Skin of body (tissue), 2 donors: ENCODE measurements around the gene GPC6. TPM values are rescaled to one million over a fixed set of nuclear protein-coding genes. Genes with fewer than 3 reads are reported as not detected.

ENCODE experiments used
- DNase-seq: peaks from one replicate; lab custom pipeline; 2025; lab: John Stamatoyannopoulos, UW
- total RNA-seq: library from RNA; depleted of rRNA; stranded (reverse); fragments of >200 nt; gene quantifications from one replicate; pipeline ENCODE4 v1.2.3, GENCODE V29; 2014

The GPC6 gene
- total RNA-seq, 1 donor from 2014 or later = 10.9 TPM

DNA sequence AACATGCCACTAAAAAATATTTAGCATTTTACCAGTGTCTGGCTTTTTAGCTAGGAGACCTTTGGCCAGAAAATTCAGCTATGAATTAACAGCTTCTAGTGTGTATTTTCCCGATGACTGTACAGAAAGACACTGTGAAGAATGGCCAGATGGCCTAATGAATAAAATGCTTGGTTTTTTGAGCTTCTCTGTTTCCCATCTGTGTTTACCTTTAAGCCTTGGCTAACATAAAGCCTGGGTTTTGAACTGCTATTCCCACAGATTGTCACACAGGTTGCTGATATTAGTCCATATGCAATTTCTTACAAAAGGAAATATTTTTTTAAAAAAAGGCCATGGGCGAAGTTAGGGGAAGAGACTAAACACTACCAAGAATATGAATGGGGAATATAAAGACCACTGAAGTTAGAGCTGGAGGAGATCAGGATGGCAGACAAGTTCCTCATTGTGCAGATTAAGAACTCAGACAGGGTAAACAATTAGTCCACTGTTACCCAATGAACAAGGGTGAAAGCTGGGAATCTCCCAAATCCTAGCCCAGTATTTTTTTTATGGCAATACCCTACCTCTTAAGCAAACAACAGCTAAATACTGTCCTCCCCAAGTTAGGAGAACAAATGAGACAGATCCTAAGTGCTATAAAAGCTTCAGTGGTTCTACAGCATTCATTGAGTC, 1157.8 kb downstream of the GPC6 start:
- DNase-seq = no peak

DNA sequence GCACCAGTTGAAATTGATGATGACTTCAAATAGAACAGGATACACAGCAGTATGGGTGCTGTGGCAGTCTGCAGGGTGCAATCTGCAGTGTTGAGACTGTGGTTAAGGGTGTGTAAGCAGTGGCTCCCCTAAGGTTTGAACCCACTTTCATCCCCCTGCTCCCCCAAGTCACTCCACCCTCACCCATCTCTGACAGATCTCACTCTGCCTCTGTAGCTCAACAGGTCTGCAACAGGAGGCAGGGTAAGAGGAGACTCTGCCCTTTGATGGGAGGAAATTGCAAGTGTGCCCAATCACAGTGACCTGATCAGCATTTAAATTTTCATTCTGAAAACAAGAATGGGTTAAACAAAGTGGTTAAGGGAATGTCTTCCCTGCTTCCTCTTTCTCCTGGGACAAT, 1160.4 kb downstream of the GPC6 start:
- no peak for DNase-seq

DNA sequence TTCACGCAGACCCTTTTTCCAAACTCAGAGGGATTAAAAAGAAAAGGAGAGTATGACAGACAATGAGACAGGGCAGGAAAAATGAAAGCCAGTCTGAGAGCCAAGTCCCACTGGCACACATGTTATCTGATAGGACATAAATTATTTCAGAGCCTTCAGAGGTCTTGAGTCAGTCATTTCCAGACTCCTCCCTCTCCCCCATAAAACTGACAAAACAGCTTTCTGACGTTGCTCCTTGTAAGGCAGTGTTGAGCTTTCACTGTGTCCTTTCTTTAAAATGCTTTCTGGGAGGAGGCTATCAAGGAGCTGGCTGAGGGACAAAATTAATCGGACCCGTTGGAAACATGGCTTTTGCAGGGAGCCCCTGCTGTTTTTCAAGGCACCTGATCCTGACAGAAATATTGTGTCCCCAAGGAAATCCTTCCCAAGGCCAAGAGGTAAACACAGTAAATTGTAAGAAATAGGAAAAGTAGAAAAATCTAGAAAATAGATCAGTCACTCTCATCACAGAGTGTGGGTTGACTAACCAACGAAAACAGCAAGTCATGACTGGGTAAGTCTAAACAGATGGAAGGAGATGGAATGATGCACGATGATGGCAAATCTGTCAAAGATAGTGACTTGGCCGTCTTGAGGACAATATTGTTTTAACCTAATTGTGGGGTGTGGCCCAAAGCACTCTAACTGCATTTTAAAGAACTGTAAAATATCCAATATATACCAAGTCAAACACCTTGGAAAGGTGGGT, 1163.2 kb downstream of the GPC6 start:
- DNase-seq = no peak

DNA sequence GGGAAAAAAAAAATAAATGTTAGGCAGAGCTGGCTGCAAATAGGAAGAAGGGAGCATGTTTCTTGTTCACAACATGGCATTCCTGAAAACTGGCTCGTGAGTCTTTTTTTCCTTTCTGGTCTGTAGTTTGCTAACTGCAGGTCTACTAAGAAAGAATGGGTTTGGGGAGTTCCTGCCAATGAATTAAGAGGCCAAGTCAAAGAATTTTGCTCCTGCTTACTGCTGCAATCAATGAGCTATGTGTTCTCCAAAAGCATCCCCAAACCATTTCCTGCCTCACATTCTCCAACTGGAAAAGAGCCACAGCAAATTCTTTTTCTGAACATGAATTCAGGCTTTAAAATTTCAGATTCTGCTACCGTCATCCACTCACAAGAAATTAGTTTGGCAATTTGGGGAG, 1164.3 kb downstream of the GPC6 start:
- peak; percentile 7 for DNase-seq

DNA sequence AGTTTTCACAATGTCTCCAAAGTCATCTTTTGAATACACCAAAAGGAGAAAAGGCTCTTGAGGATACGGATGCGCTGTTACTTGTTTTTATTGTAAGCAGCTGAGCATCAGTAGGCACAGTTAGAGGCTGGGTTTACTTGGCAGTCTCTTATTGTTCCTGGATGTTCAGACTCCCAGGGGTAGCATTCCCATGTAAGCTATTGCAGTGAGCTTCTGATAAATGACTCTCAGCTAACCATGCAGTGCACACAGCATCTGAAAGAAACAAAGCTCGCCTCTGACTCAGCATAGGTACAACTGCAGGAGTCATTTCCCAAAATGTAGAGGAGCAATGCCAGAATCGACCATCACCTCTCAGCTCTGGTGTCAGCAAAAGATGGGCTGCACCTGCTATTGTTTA, 1168.1 kb downstream of the GPC6 start:
- DNase-seq = no peak

DNA sequence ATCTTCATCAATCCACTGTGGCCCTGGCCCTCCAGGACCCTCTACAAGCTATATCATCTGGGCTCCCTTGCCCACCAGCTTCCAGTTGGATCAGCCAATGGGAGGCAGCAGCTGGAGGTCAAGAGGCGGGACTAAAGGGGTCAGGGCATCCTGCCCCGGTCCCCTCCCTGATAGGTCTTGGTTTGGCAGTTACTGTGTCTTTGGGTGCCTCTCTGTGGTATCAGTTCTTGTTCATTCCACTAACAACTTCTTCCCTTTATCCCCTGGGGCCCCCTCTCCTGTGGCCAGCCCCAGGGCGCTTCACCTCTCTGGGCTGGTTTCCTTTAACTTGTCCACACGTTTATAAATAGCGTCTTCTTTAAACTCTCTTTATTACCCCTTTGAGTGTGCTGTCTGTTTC, 1169.3 kb downstream of the GPC6 start:
- no peak for DNase-seq

DNA sequence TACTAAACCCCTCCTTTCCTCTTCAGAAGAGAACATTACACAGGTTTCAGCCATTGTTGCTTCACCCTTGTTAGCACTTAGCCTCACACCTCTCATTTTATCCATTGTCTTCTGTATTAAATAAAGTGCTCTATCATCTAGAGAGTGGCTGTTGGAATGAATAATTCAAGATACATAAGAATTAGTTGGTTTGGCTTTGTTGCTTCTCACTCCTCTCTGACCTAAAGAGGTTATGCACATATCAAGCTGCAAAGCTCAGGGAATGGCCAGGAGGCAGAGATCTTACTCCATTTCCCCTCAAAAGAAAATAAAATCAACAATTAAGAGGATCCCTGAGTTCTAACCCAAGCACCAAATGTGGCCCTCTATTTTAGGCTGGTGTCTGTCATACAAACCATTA, 1173.2 kb downstream of the GPC6 start:
- DNase-seq = no peak

DNA sequence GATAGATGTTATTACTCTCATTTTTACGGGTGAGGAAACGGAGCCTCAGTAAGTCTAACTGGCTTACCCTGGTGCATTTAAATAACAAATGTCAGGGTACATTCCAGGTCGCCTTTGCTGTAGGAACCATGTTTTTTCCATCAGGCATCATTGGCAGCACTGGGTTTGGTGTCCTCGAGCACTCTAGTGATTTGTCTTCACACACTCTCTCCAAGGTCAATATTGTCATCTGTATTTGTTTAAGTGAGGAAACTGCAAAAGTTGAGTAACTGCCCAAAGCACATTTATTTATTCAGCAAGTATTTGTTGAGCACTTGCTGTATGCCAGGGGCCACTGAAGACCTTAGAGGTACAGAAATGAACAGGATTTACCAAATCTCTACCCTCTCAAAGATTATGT, 1174.3 kb downstream of the GPC6 start:
- DNase-seq = no peak

DNA sequence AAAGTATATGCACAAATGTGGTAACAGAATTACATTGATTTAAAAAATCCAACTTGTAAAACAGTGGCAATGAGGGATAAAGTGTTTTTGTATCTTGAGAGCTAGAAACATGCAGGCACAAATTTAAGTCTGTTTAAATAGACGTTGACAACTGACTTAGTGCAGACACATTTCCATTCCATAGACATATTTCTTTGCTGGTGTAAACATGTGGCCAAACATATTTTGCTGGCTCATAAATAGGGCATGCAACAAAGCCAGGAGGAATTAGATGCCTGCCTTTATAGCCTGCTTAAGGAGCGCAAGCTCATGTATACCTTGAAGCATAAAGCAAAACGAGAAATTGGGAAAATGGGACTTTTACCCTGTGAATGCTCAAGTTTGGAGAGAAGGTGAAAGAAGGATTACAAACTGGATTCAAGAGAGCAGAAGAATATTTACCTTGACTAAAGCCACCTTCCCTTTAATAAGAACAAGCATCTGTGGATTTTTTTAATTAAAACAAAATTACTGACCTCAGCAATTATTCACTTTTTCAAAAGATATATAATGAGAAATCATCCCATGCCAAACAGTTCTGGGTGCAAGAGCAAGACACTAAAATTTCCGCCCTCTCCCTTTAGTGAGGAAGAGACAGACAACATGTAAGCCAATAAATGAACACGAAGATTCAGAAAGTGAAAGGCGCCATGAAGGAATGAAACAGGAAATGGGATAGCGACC, 1181.9 kb downstream of the GPC6 start:
- DNase-seq = no peak

DNA sequence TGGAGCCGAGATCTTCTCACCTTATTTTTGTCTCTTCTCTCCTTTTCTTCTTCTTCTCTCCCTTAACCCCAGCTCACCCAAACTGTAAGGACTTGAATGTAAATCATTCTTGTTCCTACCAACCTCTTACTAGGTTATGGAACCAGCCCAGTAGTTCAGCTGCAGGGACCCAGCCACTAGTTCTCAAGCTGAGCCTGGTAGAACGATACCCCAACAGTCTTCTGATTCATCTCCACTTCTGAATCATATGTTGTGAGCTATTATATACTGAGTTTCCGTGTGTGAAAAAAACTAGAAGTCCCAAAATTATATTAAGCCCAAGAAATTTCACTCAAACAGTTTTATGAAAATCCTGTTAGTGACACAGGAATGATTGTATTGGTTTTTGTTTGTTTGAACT, 1185.1 kb downstream of the GPC6 start:
- no peak for DNase-seq

DNA sequence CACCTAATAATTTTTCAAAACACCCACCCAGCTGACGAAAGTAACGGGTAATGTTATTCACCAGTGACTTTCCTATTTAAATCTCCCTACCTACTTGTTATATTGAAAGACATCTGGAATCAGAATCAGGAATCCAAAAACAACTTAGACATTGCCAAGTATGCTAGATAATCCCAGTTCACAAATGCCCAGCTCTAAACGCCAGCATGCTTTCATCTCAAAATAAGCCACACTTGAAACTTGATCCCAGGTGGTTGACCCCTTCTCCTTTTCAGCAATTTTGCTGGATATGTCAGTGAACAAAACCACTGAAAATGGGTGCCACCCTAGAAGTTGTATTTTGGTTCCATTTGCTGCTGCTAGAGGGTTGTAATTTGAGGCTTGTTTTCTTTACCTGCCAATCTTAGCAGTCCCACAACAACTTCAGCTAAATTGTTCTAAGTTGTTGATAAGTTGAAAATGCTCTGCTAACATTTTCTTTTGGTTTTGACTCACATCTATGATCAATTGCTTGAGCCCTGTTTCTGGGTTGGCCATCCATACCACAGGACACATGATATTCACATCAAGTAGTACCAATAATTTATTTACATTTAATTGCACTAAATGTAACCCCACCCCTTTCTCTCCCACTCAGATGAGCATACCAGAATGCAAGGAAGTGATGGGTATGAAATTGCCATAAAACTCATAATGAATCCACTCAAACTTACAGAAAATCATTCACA, 1186.4 kb downstream of the GPC6 start:
- DNase-seq = no peak

DNA sequence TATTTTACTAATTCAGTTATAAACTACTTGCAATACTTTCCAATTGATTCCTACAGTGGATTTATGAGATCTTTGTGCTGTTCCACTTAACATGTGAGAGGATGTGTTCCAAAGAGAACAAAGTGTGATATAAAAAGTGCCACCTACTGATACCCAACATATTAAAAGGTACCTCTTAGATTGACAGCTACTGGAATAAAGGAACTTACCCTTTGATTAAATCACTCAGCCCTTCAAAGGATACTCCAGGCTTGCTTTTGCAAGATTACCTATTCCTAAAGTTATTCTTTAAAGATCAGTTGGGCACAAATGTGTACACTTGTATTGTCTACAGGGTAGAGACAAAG, 1187.0 kb downstream of the GPC6 start:
- DNase-seq = no peak

DNA sequence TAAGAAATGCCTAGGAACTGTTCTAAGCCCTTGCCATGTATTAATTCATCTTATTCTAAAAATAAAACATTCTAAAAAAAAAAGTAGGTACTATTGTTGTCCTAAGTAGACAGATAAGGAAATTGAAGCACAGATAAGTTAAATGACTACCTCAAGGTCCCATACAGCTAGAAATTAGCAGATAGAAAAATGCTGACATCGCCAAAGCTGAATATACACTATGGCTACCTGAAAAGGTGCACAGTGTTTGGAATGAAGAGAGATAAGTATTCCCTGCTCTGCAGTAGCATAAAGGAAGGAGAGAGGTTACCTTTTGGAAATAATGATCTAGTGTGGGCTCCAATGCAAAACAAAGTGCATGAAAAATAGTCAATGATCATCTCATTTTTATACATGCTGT, 1187.5 kb downstream of the GPC6 start:
- no peak for DNase-seq

DNA sequence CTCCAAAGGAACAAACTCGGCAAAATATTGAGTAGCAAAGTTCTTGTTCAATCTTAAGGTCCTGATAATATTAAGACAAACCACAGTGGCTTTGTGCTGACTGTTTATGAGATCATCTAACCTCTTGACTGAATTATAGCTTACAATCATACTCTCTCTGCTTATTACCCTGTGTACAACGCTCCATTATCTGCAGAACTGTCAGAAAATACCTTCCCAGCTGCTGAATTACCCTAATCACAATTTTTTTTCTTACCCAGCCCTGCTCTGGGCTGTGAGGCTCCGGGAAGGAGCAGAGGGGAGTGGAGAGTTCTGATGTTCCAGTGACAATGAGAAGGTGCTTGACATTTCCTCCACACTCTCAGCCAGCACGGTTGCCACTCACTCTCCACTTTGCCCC, 1188.1 kb downstream of the GPC6 start:
- DNase-seq = no peak

DNA sequence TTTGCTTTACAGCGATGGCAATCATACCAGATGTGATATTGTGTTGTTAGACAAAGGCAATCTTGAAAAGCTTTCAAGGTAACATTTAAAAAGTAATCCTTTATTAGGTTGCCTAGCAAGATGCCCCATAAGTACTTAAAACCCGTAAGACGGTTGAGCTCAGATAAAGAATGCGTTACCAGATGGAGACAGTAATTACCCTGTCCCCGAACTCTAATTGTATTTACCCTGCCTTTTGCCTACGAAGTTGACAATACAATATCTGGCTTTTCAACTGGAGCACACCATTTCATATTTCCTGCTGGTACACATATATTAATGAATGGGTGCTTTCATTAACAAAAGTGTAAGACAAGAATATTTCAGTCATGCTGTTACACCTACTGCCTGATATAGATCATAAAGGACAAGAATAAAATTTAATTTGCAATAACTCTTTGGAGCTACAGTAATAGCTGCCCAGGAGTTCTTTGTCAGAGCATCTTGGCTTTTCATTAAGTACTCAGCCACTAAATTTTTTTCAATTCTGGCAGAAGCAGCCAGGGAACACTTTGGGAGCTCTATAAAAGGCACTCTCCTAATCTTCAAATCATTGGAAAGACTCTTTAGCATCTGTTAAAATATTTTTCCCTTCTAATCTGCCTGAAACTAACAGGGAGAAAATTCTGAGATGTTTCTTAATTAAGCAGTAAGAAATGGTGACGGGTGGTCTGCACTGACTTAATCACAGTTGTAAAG, 1189.1 kb downstream of the GPC6 start:
- no peak for DNase-seq

DNA sequence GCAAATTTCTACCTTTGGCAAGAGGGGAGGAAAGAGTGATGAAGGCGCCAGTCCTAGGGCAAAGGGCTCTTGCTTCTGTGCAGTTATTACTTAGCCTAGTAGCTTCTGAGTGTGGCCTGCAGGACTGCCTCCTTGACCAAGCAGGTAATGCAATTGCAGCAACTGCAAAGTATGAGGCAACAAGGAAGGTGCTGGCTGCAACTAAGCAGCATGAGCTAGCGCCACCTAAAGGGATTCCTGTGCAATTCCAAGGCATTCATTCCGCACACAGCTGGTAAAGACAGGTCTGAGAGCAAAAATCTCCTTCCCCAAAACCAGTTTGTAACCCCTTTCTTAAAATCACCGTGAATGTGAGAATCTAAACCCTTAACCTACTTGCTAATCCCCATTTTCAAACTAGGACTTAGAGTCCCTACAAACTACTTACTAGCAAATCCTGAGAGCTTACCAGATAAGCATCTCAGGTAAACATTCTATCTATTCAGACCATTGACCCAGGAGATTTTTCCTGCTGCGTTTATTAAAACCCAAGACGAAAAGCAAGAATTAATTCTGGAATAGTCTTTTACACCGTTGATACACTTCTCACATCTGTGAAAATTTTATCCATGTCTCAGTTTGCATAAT, 1190.0 kb downstream of the GPC6 start:
- no peak for DNase-seq

DNA sequence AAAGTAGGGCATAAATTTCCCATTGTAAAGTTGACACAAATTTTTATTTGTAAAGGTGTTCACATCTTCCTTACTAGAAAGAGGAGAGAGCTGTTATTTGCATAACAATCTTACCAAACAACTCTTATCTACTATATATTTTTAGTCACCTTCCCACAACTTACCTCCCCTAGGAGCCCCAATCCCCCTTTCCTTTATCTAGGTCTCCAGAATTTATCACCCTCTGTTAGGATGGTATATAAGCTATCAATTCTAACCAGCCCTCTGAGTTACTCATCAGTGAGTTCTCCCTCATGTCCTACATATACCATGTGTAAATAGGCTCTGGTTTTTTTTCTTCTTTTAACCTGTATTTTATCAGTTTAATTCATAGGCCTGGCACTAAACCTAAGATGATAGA, 1190.7 kb downstream of the GPC6 start:
- DNase-seq = no peak

DNA sequence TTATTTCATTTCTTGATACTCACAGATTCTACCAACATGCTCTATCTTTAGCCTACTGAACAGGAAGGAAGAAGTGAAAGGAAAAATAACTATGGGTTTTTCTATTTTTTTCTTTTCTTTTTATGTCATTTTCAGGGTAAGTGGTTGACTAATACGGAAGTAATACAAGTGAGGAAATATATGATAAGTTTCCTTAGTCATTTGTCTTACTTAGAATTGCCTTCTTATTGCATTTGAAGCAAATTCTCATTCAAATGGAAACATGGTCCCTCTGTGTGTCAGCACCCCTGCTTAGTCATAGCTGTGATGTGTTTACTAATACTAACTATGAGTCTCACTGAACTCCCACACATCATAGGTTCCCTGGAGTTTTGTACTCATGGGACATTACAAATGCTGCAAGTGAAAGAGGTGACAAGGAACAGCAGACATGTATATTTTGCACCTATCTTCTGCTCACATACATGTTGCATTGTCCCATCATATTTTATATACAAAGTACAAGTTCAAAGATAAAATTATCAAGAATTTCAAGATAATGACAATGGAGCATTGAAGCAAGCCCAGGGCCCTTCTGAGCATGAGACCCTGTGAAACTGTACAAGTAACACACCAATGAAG, 1192.8 kb downstream of the GPC6 start:
- DNase-seq = no peak

DNA sequence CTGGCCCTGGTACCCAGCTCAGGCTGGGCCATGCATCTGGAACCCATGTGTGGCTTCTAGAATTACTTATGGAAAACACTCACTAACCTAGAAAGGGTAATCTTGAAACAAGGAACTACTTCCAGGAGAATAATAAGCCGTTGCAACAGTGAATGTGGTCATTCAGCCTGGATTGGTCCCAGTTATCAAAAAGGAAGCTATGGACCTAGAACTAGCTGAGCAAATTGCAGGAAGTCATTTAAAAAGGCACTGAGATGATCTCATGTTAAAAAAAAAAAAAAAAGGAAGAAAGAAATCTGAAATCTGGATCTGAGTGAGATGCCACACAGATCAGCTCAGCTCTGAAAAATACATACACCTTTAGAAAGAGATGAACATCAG, 1193.3 kb downstream of the GPC6 start:
- no peak for DNase-seq

DNA sequence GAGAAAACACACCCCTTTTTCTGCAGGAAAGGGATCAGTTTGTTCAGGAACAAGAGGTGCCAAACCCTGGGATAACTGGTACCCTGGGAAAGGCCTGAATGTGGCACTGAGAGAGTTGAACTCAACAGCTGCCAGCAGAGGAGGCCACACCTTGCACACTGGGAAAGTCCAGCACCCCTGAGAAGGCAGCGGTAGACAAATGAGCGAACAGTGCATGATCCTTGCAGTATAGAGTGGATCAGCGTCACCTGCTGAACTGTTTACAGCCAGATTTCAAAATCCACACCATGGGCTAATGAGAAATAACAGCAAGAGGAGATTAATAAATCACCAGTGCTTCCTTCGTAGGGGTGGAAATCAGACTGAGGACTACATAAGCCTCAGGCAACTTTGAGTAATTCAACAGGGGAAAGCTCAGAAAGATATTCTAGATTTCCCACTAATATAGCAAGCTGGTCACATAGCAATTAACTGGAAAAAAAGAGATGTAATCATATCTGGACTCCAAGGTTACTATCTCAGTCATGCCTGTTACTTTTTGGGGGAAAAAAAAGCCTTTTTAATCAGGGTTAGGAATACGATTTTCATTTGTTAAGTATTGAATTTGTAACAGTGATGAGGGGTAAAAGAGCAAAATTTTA, 1200.8 kb downstream of the GPC6 start:
- DNase-seq = no peak
